GM23338 (cell line): ENCODE results near the gene SLC23A2. TPM values are rescaled to one million over a fixed set of nuclear protein-coding genes. Genes with fewer than 3 reads are reported as not detected.

Experiments used
- ATAC-seq: fragments of 200-7000 bp; cut with Tn5 transposase; 3 replicates; pipeline ENCODE4 v1.9.1; 2020
- DNase-seq: peaks from one replicate; pipeline ENCODE4 v3.0.0-alpha.2; 2015; ENCODE audit warnings: low spot score
- H2AFZ ChIP-seq: fragments of 200-600 bp; sonication (generic); 2 replicates; pipeline ENCODE4 v1.8.0; 2016; ENCODE audit warnings: antibody characterized with exemption, mild to moderate bottlenecking, moderate library complexity
- H3F3A ChIP-seq: fragments of 200-600 bp; sonication (generic); replicated peaks from 2 replicates; pipeline ENCODE4 v1.8.0; 2017; ENCODE audit warnings: antibody characterized with exemption, mixed run types, low read depth
- H3K27ac ChIP-seq: fragments of 200-600 bp; sonication (generic); 2 replicates; pipeline ENCODE4 v1.6.1; 2016; ENCODE audit warnings: low read depth
- H3K27me3 ChIP-seq: fragments of 200-600 bp; sonication (generic); 2 replicates; pipeline ENCODE4 v1.8.0; 2016; ENCODE audit warnings: mild to moderate bottlenecking, mixed run types, moderate library complexity; ENCODE audit not compliant: insufficient read depth
- H3K36me3 ChIP-seq: fragments of 200-600 bp; sonication (generic); 2 replicates; pipeline ENCODE4 v1.8.0; 2016; ENCODE audit warnings: mild to moderate bottlenecking; ENCODE audit not compliant: insufficient read depth
- H3K4me1 ChIP-seq: fragments of 200-600 bp; sonication (generic); 2 replicates; pipeline ENCODE4 v1.8.0; 2016; ENCODE audit warnings: mild to moderate bottlenecking, moderate library complexity; ENCODE audit not compliant: insufficient read depth
- H3K4me2 ChIP-seq: fragments of 200-600 bp; sonication (generic); 2 replicates; pipeline ENCODE4 v1.7.1; 2017; ENCODE audit warnings: mixed run types
- H3K4me3 ChIP-seq: fragments of 200-600 bp; sonication (generic); 2 replicates; pipeline ENCODE4 v1.6.1; 2016; ENCODE audit warnings: mixed run types
- H3K79me2 ChIP-seq: fragments of 200-600 bp; sonication (generic); replicated peaks from 2 replicates; pipeline ENCODE4 v1.8.0; 2017; ENCODE audit warnings: mild to moderate bottlenecking; ENCODE audit not compliant: insufficient read depth
- H3K9me2 ChIP-seq: fragments of 200-600 bp; sonication (generic); 2 replicates; pipeline ENCODE4 v1.8.0; 2017; ENCODE audit not compliant: insufficient read depth
- H4K20me1 ChIP-seq: fragments of 200-600 bp; sonication (generic); replicated peaks from 2 replicates; pipeline ENCODE4 v1.8.0; 2017; ENCODE audit warnings: mild to moderate bottlenecking; ENCODE audit not compliant: insufficient read depth
- H3K27ac Mint-ChIP-seq: 2 replicates; pipeline ENCODE4 v1.8.0; 2020; ENCODE audit warnings: inconsistent platforms, mild to moderate bottlenecking, moderate library complexity, mixed read lengths
- H3K27me3 Mint-ChIP-seq: 3 replicates; pipeline ENCODE4 v1.8.0; 2022; ENCODE audit warnings: low read depth, mild to moderate bottlenecking, moderate library complexity, mixed read lengths, inconsistent platforms; ENCODE audit not compliant: insufficient read depth, poor library complexity
- H3K36me3 Mint-ChIP-seq: 3 replicates; pipeline ENCODE4 v1.8.0; 2021; ENCODE audit warnings: low read depth, mild to moderate bottlenecking, inconsistent platforms, moderate library complexity, mixed read lengths
- H3K4me1 Mint-ChIP-seq: 3 replicates; pipeline ENCODE4 v1.8.0; 2020; ENCODE audit warnings: mild to moderate bottlenecking, inconsistent platforms, mixed read lengths
- H3K4me3 Mint-ChIP-seq: 3 replicates; pipeline ENCODE4 v1.8.0; 2021; ENCODE audit warnings: moderate library complexity, mild to moderate bottlenecking, inconsistent platforms, mixed read lengths
- H3K9me3 Mint-ChIP-seq: 3 replicates; pipeline ENCODE4 v1.8.0; 2020; ENCODE audit warnings: moderate library complexity, mild to moderate bottlenecking, inconsistent platforms, mixed read lengths
- CREB1 ChIP-seq: fragments of 250-450 bp; sonication (Bioruptor Pico); IDR thresholded peaks from 2 replicates; pipeline ENCODE4 v1.5.0; 2020; ENCODE audit warnings: low read depth, mild to moderate bottlenecking, moderate library complexity
- JUNB ChIP-seq: IDR thresholded peaks from one replicate; pipeline ENCODE4 v1.6.1; 2016; ENCODE audit warnings: antibody characterized with exemption; ENCODE audit not compliant: unreplicated experiment
- NANOG ChIP-seq: IDR thresholded peaks from 2 replicates; pipeline ENCODE4 v1.6.1; 2016; ENCODE audit warnings: antibody characterized with exemption, borderline replicate concordance
- POLR2AphosphoS5 ChIP-seq: IDR thresholded peaks from 2 replicates; pipeline ENCODE4 v1.6.1; 2016; ENCODE audit warnings: antibody characterized with exemption, low read depth
- STAT1 ChIP-seq: IDR thresholded peaks from one replicate; pipeline ENCODE4 v1.6.1; 2016; ENCODE audit warnings: antibody characterized with exemption; ENCODE audit not compliant: unreplicated experiment
- ZNF114 ChIP-seq: fragments of 250-450 bp; sonication (Bioruptor Pico); IDR thresholded peaks from 2 replicates; pipeline ENCODE4 v1.5.0; 2020; ENCODE audit warnings: mild to moderate bottlenecking, moderate library complexity
- polyA plus RNA-seq: library from polyadenylated mRNA; unstranded; fragments of >200 nt; fragmentation: Nextera tagmentation; extraction: Ambion mirVana; gene quantifications from 2 replicates; pipeline ENCODE4 v1.2.1, GENCODE V29; 2016
- total RNA-seq: library from RNA; depleted of rRNA; stranded (reverse); fragments of >200 nt; shearing (Covaris generic); gene quantifications from 2 replicates; pipeline ENCODE4 v1.2.3, GENCODE V29; 2014
- TF ChIP-seq, protein P1 (sequence below): IDR thresholded peaks from 2 replicates; pipeline ENCODE4 v1.6.1; 2016; ENCODE audit warnings: antibody characterized with exemption
- TF ChIP-seq, protein P2 (sequence below): fragments of 250-450 bp; sonication (Bioruptor Pico); IDR thresholded peaks from 2 replicates; pipeline ENCODE4 v1.5.0; 2020; ENCODE audit warnings: mild to moderate bottlenecking, moderate library complexity

Gene SLC23A2
- total and polyA plus RNA-seq, 2 experiments from 2014 or later: 4.4 to 20.2 TPM

DNA sequence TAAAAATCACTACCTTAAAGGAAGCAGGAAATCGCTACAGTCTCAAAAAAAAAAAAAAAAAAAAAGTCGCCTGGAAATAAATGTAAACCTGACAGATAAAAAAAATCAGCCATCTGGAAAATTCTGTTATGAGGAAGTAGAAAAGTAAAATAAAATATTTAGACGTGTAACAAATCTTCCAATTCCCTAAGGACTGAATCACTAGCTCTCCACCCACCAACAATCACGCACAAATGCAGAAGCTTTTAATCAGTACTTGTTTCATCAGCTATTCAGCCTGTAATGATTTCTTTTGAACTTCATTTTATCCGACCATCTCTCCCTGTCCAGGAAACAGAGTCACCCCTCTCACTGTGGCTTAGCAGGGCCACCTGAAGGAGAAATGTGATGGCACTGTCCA is 59.0 kb downstream of the SLC23A2 start:
- H3K9me3 Mint-ChIP-seq: no peaks in the 10 kb centered on the region

DNA sequence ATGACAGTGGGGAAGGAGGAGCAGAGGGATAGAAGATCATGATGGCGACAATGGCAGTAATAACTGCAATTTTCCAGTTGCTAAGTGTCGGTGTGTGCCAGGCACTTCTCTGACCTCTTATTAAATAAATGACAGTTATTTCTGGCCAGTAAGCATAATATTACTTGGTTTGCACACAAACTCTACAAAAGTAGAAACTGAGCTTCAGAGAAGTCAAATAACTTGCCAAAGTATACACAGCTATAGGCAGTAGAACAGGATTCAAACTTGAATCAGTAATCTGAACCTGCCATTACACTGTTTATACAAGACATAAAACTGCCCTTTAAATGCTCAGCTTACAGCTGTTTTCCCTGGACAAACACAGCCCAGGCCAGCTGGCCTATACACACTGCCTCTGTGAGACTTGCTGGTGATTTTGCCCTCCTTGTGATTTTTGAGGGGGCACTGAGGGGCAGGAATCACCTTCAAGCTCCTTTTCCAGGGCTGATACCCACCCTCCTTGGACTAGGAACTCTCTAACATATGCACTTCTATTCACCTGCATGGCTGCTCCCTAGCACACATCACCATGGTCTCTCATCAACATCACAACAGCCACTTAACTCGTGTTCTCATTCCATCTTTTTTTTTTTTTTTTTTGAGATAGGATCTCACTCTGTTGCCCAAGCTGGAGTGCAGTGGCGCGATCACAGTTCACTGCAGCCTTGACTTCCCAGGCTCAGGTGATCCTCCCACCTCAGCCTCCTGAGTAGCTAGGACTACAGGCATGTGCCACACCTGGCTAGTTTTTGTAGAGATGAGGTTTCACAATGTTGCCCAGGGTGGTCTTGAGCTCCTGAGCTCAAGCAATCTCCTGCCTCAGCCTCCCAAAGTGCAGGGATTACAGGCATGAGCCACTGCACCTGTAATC is 63.6 kb downstream of the SLC23A2 start:
- Histone ChIP-seq H4K20me1 (no peaks in the 10 kb centered on the region; the same call in 1 of the 2 replicates), H3K27me3 (no peaks in the 10 kb centered on the region), H3K79me2 (peaks cover 3% of the 10 kb centered on the region; the same call in 1 of the 2 replicates), H3K4me3 (no peak overlapping the region), H3K4me2 (0 out of 2 replicates have a peak overlapping the region, but pooled peaks have one; percentile 32), H3K9me2 (no peaks in the 10 kb centered on the region), H2AFZ (no peak overlapping the region), H3K36me3 (no peaks in the 10 kb centered on the region), H3F3A (no peaks in the 10 kb centered on the region), H3K4me1 (peaks cover 9% of the 10 kb centered on the region), H3K27ac (0 out of 2 replicates have a peak overlapping the region, but pooled peaks have one; percentile 26)
- Mint-ChIP-seq H3K4me3 (no peak overlapping the region), H3K9me3 (no peaks in the 10 kb centered on the region), H3K27me3 (no peaks in the 10 kb centered on the region), H3K4me1 (peaks cover 22% of the 10 kb centered on the region), H3K36me3 (no peaks in the 10 kb centered on the region), H3K27ac (no peak overlapping the region)
- DNase-seq: peak; percentile 16
- ATAC-seq: peak; percentile 85
- TF ChIP-seq ZNF114 (CRISPR knock-in tag): no peak
- TF ChIP-seq, protein P1, sequence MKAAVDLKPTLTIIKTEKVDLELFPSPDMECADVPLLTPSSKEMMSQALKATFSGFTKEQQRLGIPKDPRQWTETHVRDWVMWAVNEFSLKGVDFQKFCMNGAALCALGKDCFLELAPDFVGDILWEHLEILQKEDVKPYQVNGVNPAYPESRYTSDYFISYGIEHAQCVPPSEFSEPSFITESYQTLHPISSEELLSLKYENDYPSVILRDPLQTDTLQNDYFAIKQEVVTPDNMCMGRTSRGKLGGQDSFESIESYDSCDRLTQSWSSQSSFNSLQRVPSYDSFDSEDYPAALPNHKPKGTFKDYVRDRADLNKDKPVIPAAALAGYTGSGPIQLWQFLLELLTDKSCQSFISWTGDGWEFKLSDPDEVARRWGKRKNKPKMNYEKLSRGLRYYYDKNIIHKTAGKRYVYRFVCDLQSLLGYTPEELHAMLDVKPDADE: no peak
- TF ChIP-seq, protein P2, sequence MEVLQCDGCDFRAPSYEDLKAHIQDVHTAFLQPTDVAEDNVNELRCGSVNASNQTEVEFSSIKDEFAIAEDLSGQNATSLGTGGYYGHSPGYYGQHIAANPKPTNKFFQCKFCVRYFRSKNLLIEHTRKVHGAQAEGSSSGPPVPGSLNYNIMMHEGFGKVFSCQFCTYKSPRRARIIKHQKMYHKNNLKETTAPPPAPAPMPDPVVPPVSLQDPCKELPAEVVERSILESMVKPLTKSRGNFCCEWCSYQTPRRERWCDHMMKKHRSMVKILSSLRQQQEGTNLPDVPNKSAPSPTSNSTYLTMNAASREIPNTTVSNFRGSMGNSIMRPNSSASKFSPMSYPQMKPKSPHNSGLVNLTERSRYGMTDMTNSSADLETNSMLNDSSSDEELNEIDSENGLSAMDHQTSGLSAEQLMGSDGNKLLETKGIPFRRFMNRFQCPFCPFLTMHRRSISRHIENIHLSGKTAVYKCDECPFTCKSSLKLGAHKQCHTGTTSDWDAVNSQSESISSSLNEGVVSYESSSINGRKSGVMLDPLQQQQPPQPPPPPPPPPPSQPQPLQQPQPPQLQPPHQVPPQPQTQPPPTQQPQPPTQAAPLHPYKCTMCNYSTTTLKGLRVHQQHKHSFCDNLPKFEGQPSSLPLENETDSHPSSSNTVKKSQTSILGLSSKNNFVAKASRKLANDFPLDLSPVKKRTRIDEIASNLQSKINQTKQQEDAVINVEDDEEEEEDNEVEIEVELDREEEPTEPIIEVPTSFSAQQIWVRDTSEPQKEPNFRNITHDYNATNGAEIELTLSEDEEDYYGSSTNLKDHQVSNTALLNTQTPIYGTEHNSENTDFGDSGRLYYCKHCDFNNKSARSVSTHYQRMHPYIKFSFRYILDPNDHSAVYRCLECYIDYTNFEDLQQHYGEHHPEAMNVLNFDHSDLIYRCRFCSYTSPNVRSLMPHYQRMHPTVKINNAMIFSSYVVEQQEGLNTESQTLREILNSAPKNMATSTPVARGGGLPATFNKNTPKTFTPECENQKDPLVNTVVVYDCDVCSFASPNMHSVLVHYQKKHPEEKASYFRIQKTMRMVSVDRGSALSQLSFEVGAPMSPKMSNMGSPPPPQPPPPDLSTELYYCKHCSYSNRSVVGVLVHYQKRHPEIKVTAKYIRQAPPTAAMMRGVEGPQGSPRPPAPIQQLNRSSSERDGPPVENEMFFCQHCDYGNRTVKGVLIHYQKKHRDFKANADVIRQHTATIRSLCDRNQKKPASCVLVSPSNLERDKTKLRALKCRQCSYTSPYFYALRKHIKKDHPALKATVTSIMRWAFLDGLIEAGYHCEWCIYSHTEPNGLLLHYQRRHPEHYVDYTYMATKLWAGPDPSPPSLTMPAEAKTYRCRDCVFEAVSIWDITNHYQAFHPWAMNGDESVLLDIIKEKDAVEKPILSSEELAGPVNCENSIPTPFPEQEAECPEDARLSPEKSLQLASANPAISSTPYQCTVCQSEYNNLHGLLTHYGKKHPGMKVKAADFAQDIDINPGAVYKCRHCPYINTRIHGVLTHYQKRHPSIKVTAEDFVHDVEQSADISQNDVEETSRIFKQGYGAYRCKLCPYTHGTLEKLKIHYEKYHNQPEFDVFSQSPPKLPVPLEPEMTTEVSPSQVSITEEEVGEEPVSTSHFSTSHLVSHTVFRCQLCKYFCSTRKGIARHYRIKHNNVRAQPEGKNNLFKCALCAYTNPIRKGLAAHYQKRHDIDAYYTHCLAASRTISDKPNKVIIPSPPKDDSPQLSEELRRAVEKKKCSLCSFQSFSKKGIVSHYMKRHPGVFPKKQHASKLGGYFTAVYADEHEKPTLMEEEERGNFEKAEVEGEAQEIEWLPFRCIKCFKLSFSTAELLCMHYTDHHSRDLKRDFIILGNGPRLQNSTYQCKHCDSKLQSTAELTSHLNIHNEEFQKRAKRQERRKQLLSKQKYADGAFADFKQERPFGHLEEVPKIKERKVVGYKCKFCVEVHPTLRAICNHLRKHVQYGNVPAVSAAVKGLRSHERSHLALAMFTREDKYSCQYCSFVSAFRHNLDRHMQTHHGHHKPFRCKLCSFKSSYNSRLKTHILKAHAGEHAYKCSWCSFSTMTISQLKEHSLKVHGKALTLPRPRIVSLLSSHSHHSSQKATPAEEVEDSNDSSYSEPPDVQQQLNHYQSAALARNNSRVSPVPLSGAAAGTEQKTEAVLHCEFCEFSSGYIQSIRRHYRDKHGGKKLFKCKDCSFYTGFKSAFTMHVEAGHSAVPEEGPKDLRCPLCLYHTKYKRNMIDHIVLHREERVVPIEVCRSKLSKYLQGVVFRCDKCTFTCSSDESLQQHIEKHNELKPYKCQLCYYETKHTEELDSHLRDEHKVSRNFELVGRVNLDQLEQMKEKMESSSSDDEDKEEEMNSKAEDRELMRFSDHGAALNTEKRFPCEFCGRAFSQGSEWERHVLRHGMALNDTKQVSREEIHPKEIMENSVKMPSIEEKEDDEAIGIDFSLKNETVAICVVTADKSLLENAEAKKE (CRISPR knock-in tag): no peak

More for the DNA sequence above, 59.0 kb downstream of the SLC23A2 start:
- no peak for DNase-seq
- TF ChIP-seq POLR2AphosphoS5: no peak
- TF ChIP-seq NANOG: no peak
- no peak for TF ChIP-seq CREB1 (CRISPR knock-in tag)
- TF ChIP-seq, protein P1: no peak
- TF ChIP-seq ZNF114 (CRISPR knock-in tag): no peak
- TF ChIP-seq STAT1: no peak
- no peak for TF ChIP-seq JUNB
- no peak for ATAC-seq
- Histone ChIP-seq H2AFZ (no peak overlapping the region), H3K27me3 (no peaks in the 10 kb centered on the region), H3K79me2 (0 out of 2 replicates have a peak, but pooled peaks cover 3% of the 10 kb centered on the region), H3F3A (no peaks in the 10 kb centered on the region), H3K4me1 (peaks cover 7% of the 10 kb centered on the region; the same call in 1 of the 2 replicates), H3K36me3 (no peaks in the 10 kb centered on the region), H4K20me1 (0 out of 2 replicates have a peak, but pooled peaks cover 4% of the 10 kb centered on the region), H3K4me3 (no peak overlapping the region), H3K27ac (no peak overlapping the region), H3K4me2 (no peak overlapping the region), H3K9me2 (no peaks in the 10 kb centered on the region)
- H3K36me3 Mint-ChIP-seq: no peaks in the 10 kb centered on the region
- 0 out of 2 replicates have a peak overlapping the region, but pooled peaks have one; percentile 9 for H3K27ac Mint-ChIP-seq
- H3K27me3 Mint-ChIP-seq: no peaks in the 10 kb centered on the region
- peaks cover 9% of the 10 kb centered on the region for H3K4me1 Mint-ChIP-seq
- no peak overlapping the region for H3K4me3 Mint-ChIP-seq
